T-cell (primary cell): ENCODE data around the gene DMAP1. TPM values are rescaled to one million over a fixed set of nuclear protein-coding genes. Genes with fewer than 3 reads are reported as not detected.

Experiments
- ATAC-seq, 4 experiments: fragments of 200-7000 bp in 3 of 4; fragments of 150-1000 bp in 1 of 4; cut with Tn5 transposase; replicated peaks in 1 of 4; 1 replicate in 3 of 4; 2 replicates in 1 of 4; pipeline ENCODE4 v1.10.0; 2021; ENCODE audit warnings: moderate library complexity in 3 of 4, mild to moderate bottlenecking in 2 of 4, moderate number of reproducible peaks in 1 of 4
- CTCF ChIA-PET, 2 donors: fragments of 300-600 bp; sonication (Branson Sonifier 250); formaldehyde crosslinking; loops; one replicate each; lab custom pipeline; 2022; ENCODE audit warnings: antibody characterized with exemption in 2 of 2; lab: Charles Lee
- POLR2A ChIA-PET, 2 donors: fragments of 300-600 bp; sonication (Branson Sonifier 250); formaldehyde crosslinking; loops; one replicate each; lab custom pipeline; 2022; ENCODE audit warnings: antibody characterized with exemption in 2 of 2; lab: Charles Lee
- DNase-seq, 35 experiments: peaks; one replicate each; pipeline versions ENCODE4 v3.0.0 to v3.0.0-alpha.2; 2013 to 2023
- H3K27ac ChIP-seq: one replicate; pipeline ENCODE4 v1.5.1; 2013; ENCODE audit warnings: low read length
- H3K27me3 ChIP-seq, 2 experiments: replicated peaks in 1 of 2; 1 replicate in 1 of 2; 2 replicates in 1 of 2; pipeline versions ENCODE4 v1.6.1 to v1.7.0; 2013; ENCODE audit warnings: low read length in 1 of 2, mixed read lengths in 1 of 2; ENCODE audit not compliant: control insufficient read depth in 2 of 2, insufficient read depth in 2 of 2; ENCODE audit errors: extremely low read depth in 1 of 2
- H3K36me3 ChIP-seq, 2 donors: 1 replicate in 1 of 2; 2 replicates in 1 of 2; pipeline versions ENCODE4 v1.6.1 to v1.7.0; 2013; ENCODE audit warnings: low read length in 1 of 2; ENCODE audit not compliant: control insufficient read depth in 2 of 2, insufficient read depth in 1 of 2; ENCODE audit errors: extremely low read depth in 1 of 2
- H3K4me1 ChIP-seq, 2 experiments: 1 replicate in 1 of 2; 2 replicates in 1 of 2; pipeline versions ENCODE4 v1.6.1 to v1.7.0; 2013; ENCODE audit warnings: low read length in 2 of 2, mixed read lengths in 1 of 2; ENCODE audit not compliant: insufficient read depth in 2 of 2, control insufficient read depth in 1 of 2; ENCODE audit errors: extremely low read depth in 1 of 2
- H3K4me3 ChIP-seq, 2 donors: 1 replicate in 1 of 2; 2 replicates in 1 of 2; pipeline versions ENCODE4 v1.5.1 to v1.7.0; 2013; ENCODE audit warnings: mild to moderate bottlenecking in 2 of 2, low read length in 1 of 2, moderate library complexity in 1 of 2; ENCODE audit not compliant: control insufficient read depth in 1 of 2; ENCODE audit errors: extremely low read depth in 1 of 2
- H3K9me3 ChIP-seq: 2 replicates; pipeline ENCODE4 v1.7.0; 2013
- H3K27ac Mint-ChIP-seq, 2 donors: one replicate each; pipeline ENCODE4 v1.8.0; 2020 to 2021; ENCODE audit warnings: mild to moderate bottlenecking in 2 of 2, mixed read lengths in 2 of 2
- H3K27me3 Mint-ChIP-seq, 2 donors: one replicate each; pipeline ENCODE4 v1.8.0; 2021 to 2022; ENCODE audit warnings: mixed read lengths in 2 of 2
- H3K36me3 Mint-ChIP-seq: one replicate; pipeline ENCODE4 v1.8.0; 2021; ENCODE audit warnings: mixed read lengths
- H3K4me1 Mint-ChIP-seq, 3 donors: one replicate each; pipeline ENCODE4 v1.8.0; 2020 to 2022; ENCODE audit warnings: mixed read lengths in 3 of 3, mild to moderate bottlenecking in 1 of 3
- H3K4me3 Mint-ChIP-seq, 3 donors: one replicate each; pipeline ENCODE4 v1.8.0; 2020 to 2022; ENCODE audit warnings: mild to moderate bottlenecking in 3 of 3, mixed read lengths in 3 of 3, moderate library complexity in 3 of 3
- H3K9me3 Mint-ChIP-seq, 3 donors: one replicate each; pipeline ENCODE4 v1.8.0; 2020 to 2022; ENCODE audit warnings: mixed read lengths in 3 of 3
- WGBS: methylation state at CpG from one replicate; pipeline ENCODE4 v1.1.5; 2013; ENCODE audit warnings: missing lambda C conversion rate; ENCODE audit not compliant: insufficient coverage; 5-methylcytosine and 5-hydroxymethylcytosine counted together
- total RNA-seq, 35 experiments: library from RNA in 6 of 35; stranded (reverse) in 6 of 35; fragments of 120-200 nt in 1 of 35; gene quantifications; one replicate each; pipeline versions ENCODE4 v1.2.1 to v1.2.4 and lab custom pipeline; 2013 to 2026

The DMAP1 gene
- total RNA-seq, 5 donors from 2014 or later (not counting 1 experiment from before 2014, with no cell fraction given), result 60.3 to 79.9 (median 75.3) TPM

DNA sequence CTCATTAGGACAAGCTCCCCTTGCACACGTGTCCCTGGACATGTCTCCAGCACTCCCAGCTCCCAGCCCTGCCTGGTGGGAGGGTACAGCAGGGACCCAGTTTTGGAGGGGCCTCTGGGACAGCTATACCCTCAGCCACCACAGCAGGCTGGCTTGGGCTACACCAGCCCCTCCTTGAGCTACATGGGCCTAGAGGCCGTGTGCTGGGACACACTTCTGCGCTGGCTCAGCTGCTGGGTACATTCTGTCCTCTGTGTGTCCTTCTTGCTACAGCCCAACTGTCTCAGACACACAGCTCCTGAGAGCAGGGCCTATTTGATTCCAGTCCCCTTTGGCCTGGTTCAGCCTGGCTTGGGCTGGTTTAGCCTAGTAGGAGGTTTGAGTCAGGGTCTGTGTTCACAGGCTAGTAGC is 26.7 kb downstream of the DMAP1 start:
- H3K27ac ChIP-seq, result no peak overlapping the region
- WGBS, result 100% methylated on average over 3 of the region's 3 CpGs
- no peak overlapping the region for H3K27ac Mint-ChIP-seq
- no peak overlapping the region for H3K4me3 ChIP-seq
- H3K27me3 ChIP-seq, result no peaks in the 10 kb centered on the region
- peaks cover 19% of the 10 kb centered on the region for H3K36me3 Mint-ChIP-seq
- H3K9me3 ChIP-seq, result no peaks in the 10 kb centered on the region
- no peak for ATAC-seq
- H3K4me3 Mint-ChIP-seq, result no peak overlapping the region
- no peaks in the 10 kb centered on the region for H3K27me3 Mint-ChIP-seq
- DNase-seq, result no peak
- POLR2A ChIA-PET, result no interaction called here
- no peaks in the 10 kb centered on the region for H3K9me3 Mint-ChIP-seq
- H3K36me3 ChIP-seq, result peaks cover 10 to 14% of the 10 kb centered on the region in 2 donors
- H3K4me1 Mint-ChIP-seq, result peaks cover 7 to 24% (median 13%) of the 10 kb centered on the region in 3 donors
- peaks cover 0 to 15% of the 10 kb centered on the region in 2 experiments for H3K4me1 ChIP-seq
- CTCF ChIA-PET, result interaction anchor here in 1 of 2 donors (0.9 kb wide), 1 partner anchor 392 kb away, joined by 5 read pairs; no protein-coding TSS in a partner anchor

DNA sequence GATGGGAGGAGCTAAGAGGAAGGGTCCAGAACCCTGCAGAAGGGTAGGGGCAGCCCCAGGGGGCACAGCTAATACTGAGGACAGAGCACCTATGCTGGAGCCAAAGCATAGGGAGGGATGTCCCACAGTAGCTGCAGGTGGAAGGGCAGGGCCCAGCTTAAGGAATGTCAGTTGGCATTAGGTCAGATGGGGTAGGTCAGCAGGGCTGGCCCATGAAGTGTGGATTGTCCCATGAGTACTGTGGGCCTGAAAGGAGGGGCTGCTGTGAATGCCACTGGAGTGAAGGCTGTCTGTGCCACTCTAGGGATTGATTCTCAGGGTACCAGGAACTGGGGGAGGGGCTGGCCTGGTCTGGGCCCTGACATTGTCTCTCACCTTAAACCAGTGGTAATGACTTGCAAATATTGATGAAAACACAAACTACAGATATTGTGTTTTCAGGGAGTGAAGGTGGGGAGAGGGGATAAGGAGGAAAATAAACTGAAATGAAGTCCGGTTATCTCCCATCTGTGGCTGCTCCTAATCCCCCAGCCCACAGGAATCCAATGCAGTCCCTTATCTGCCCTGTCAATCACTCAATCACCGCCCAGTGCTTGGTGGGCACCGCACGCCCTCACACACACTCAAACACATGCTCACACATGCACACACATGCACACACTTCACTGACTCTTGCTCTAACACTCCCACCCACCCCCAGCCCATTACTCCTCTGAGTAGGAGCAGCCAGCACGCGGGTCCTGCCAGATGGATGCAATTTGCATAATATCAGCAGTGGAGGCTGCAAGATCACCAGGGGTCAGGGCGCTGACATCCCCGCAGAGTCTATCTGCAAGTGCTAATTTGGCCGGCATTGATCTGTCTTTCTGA is 27.8 kb downstream of the DMAP1 start:
- POLR2A ChIA-PET, result no interaction called here
- Histone ChIP-seq H3K9me3 (no peaks in the 10 kb centered on the region), H3K4me3 (no peak overlapping the region), H3K27me3 (no peaks in the 10 kb centered on the region), H3K36me3 (peaks cover 10 to 14% of the 10 kb centered on the region in 2 donors), H3K27ac (no peak overlapping the region), H3K4me1 (peaks cover 0 to 15% of the 10 kb centered on the region in 2 experiments)
- DNase-seq (no peak), ATAC-seq (no peak)
- Mint-ChIP-seq H3K4me1 (peaks cover 7 to 24% (median 13%) of the 10 kb centered on the region in 3 donors), H3K4me3 (no peak overlapping the region), H3K9me3 (no peaks in the 10 kb centered on the region), H3K27ac (no peak overlapping the region), H3K36me3 (peaks cover 18% of the 10 kb centered on the region), H3K27me3 (no peaks in the 10 kb centered on the region)
- 95% methylated on average over 8 of the region's 9 CpGs for WGBS
- CTCF ChIA-PET, result no interaction called here

DNA sequence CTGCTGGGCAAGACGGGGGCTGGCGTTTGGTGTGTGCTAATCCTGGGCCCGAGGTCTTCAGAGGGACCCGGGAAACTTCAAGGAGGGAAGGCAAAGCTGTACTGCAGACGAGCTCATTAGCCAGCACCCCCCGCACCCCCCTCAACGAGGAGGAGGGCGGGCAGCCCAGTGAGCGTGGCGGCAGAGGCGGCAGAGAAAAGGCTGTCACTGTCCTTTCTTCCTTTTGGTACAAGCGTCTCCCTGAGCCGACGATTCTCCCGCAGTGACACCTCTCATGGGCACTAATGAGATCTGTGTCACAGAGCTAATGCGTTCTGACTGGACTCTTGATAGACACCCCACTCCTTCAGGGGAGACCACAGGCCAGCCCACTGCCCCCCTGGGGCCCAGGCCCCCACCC is 29.5 kb downstream of the DMAP1 start:
- no peak overlapping the region for H3K27ac Mint-ChIP-seq
- 97% methylated on average over 16 of the region's 16 CpGs for WGBS
- Histone ChIP-seq H3K4me1 (peaks cover 0 to 15% of the 10 kb centered on the region in 2 experiments), H3K4me3 (no peak overlapping the region), H3K9me3 (no peaks in the 10 kb centered on the region), H3K27ac (no peak overlapping the region), H3K36me3 (peaks cover 10 to 14% of the 10 kb centered on the region in 2 donors), H3K27me3 (no peaks in the 10 kb centered on the region)
- no peak for ATAC-seq
- H3K36me3 Mint-ChIP-seq, result peaks cover 30% of the 10 kb centered on the region
- H3K9me3 Mint-ChIP-seq, result no peaks in the 10 kb centered on the region
- no peaks in the 10 kb centered on the region for H3K27me3 Mint-ChIP-seq
- peaks cover 7 to 23% (median 13%) of the 10 kb centered on the region in 3 donors for H3K4me1 Mint-ChIP-seq
- DNase-seq, result no peak
- no peak overlapping the region for H3K4me3 Mint-ChIP-seq
- POLR2A ChIA-PET, result no interaction called here
- CTCF ChIA-PET, result no interaction called here

DNA sequence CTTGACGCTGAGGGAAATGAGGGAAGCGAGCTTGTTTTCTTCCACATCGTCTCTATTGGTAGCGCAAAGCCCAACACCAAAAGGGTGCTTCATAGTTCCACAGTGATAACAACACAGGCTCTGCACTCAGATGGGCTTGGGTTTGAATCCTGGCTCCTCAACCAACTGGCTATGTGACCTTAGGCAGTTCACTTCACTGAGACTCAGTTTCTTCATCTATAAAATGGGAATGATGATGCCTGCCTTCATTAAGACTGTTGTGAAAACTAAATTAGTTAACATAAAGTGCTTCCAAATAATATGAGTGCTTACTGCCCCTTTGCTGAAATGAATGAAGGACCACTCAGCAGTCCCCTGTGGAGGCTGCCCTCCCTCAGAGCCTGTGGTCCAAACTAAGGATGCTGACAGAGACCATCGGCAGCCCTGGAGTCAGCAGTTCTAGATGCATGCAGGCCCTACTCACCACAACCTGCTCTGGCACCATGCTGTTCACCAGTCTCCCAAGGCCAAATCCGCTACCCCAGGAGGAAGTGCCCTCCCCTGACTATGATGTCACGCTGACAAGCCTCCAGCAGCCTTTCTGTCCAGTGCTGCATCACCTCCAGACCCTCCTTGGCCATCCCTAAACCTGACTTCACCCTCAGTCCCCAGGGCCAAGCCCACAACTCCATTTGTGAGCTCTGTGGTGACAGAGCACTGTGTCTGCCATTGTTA is 30.7 kb downstream of the DMAP1 start:
- CTCF ChIA-PET, result no interaction called here
- DNase-seq, result no peak
- POLR2A ChIA-PET, result no interaction called here
- Histone ChIP-seq H3K27me3 (no peaks in the 10 kb centered on the region), H3K27ac (no peak overlapping the region), H3K4me1 (peaks cover 0 to 8% of the 10 kb centered on the region in 2 experiments), H3K36me3 (peaks cover 10 to 14% of the 10 kb centered on the region in 2 donors), H3K4me3 (no peak overlapping the region), H3K9me3 (no peaks in the 10 kb centered on the region)
- WGBS, result 96% methylated on average over 7 of the region's 7 CpGs
- H3K27ac Mint-ChIP-seq, result no peak overlapping the region
- ATAC-seq, result no peak
- peaks cover 31% of the 10 kb centered on the region for H3K36me3 Mint-ChIP-seq
- H3K9me3 Mint-ChIP-seq, result no peaks in the 10 kb centered on the region
- H3K4me1 Mint-ChIP-seq, result peaks cover 2 to 16% (median 9%) of the 10 kb centered on the region in 3 donors
- no peak overlapping the region for H3K4me3 Mint-ChIP-seq
- no peaks in the 10 kb centered on the region for H3K27me3 Mint-ChIP-seq

DNA sequence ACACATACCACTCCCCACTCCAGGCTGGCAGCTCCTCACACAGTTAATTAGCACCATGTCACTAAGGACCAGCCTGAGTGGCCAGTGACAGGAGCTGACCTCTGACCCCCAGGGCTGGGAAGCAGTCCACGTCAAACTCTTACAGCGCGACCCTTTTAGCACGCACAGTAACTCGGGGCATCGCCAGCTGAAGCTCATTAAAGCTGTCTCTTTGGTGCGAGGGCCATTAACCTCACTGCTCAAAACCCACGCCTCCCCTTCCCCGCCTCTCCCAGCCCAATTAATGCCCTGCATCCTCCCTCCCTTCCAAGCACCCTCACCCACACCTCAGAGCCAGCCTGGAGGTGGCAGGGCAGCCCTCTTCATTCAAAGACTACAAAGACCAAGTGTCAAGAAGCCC is 31.7 kb downstream of the DMAP1 start:
- no peak overlapping the region for H3K27ac ChIP-seq
- peaks cover 7 to 14% of the 10 kb centered on the region in 2 donors for H3K36me3 ChIP-seq
- ATAC-seq (no peak), DNase-seq (no peak)
- peaks cover 31% of the 10 kb centered on the region for H3K36me3 Mint-ChIP-seq
- no peaks in the 10 kb centered on the region for H3K4me1 ChIP-seq
- H3K27me3 ChIP-seq, result no peaks in the 10 kb centered on the region
- H3K4me3 ChIP-seq, result no peak overlapping the region
- no peak overlapping the region for H3K4me3 Mint-ChIP-seq
- H3K27ac Mint-ChIP-seq, result no peak overlapping the region
- H3K9me3 Mint-ChIP-seq, result no peaks in the 10 kb centered on the region
- POLR2A ChIA-PET, result no interaction called here
- H3K27me3 Mint-ChIP-seq, result no peaks in the 10 kb centered on the region
- 95% methylated on average over 7 of the region's 9 CpGs for WGBS
- H3K9me3 ChIP-seq, result no peaks in the 10 kb centered on the region
- CTCF ChIA-PET, result no interaction called here
- H3K4me1 Mint-ChIP-seq, result peaks cover 0 to 10% (median 6%) of the 10 kb centered on the region in 3 donors

DNA sequence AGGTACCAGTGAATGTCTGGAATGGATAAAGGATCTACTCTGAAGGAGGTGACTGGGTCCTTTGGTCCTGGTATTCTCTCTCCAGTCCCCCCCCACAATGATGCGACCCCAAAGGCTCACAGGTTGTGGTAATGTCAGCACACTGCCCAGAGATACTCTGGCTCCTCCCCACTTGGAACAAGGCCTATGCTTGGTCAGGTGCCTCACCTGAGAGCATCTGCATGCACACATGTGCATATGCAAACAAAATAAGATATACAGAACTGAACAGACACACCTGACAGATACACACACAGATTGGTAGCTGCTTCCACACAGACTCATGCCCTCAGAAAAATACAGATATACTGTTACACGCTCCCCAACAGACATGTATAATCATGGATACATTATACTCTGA is 33.5 kb downstream of the DMAP1 start:
- Histone ChIP-seq H3K36me3 (peaks cover 6 to 14% of the 10 kb centered on the region in 2 donors), H3K9me3 (no peaks in the 10 kb centered on the region), H3K27me3 (no peaks in the 10 kb centered on the region), H3K4me3 (no peak overlapping the region), H3K27ac (no peak overlapping the region), H3K4me1 (no peaks in the 10 kb centered on the region)
- 88% methylated on average over 1 of the region's 2 CpGs for WGBS
- H3K27me3 Mint-ChIP-seq, result no peaks in the 10 kb centered on the region
- ATAC-seq (no peak), DNase-seq (no peak)
- ChIA-PET POLR2A (no interaction called here), CTCF (no interaction called here)
- H3K4me3 Mint-ChIP-seq, result no peak overlapping the region
- peaks cover 0 to 3% (median 0%) of the 10 kb centered on the region in 3 donors for H3K4me1 Mint-ChIP-seq
- peaks cover 25% of the 10 kb centered on the region for H3K36me3 Mint-ChIP-seq
- H3K27ac Mint-ChIP-seq, result no peak overlapping the region
- no peaks in the 10 kb centered on the region for H3K9me3 Mint-ChIP-seq
